H1 (cell line): Measurements from ENCODE around the gene CKAP5. TPM values are rescaled to one million over a fixed set of nuclear protein-coding genes. Genes with fewer than 3 reads are reported as not detected.

Source experiments
- BRCA1 ChIP-seq: IDR thresholded peaks from 2 replicates; pipeline ENCODE4 v1.6.1; 2012; ENCODE audit warnings: low read depth, low read length, improper control_type of control experiment
- CHD1 ChIP-seq: IDR thresholded peaks from 2 replicates; pipeline ENCODE4 v1.6.1; 2012; ENCODE audit warnings: low read depth, low read length, improper control_type of control experiment
- CHD2 ChIP-seq: IDR thresholded peaks from 2 replicates; pipeline ENCODE4 v1.6.1; 2012; ENCODE audit warnings: low read length, improper control_type of control experiment
- CTCF ChIP-seq, 3 experiments: IDR thresholded peaks; 1 replicate in 2 of 3; 2 replicates in 1 of 3; pipeline versions ENCODE4 v1.5.1 to v1.6.1; 2011; ENCODE audit warnings: low read length in 3 of 3, mild to moderate bottlenecking in 3 of 3, inconsistent platforms in 2 of 3, low read depth in 1 of 3, moderate library complexity in 1 of 3; ENCODE audit not compliant: insufficient read depth in 1 of 3; ENCODE audit errors: control extremely low read depth in 1 of 3
- HDAC2 ChIP-seq, 2 experiments: fragments of 300-600 bp in 1 of 2; sonication (generic) in 1 of 2; IDR thresholded peaks; 2 replicates each; pipeline ENCODE4 v1.6.1; 2011 to 2012; ENCODE audit warnings: low read depth in 2 of 2, low read length in 2 of 2, mild to moderate bottlenecking in 2 of 2, moderate library complexity in 2 of 2, borderline replicate concordance in 1 of 2, inconsistent platforms in 1 of 2
- JUND ChIP-seq: IDR thresholded peaks from 2 replicates; pipeline ENCODE4 v1.6.1; 2011; ENCODE audit warnings: mild to moderate bottlenecking, improper control_type of control experiment, low read length
- POLR2AphosphoS5 ChIP-seq: IDR thresholded peaks from 2 replicates; pipeline ENCODE4 v1.6.1; 2011; ENCODE audit warnings: low read depth, low read length
- SP2 ChIP-seq: IDR thresholded peaks from 2 replicates; pipeline ENCODE4 v1.6.1; 2012; ENCODE audit warnings: mild to moderate bottlenecking, low read length, inconsistent platforms
- polyA plus RNA-seq, 7 experiments: library from polyadenylated mRNA; depleted of rRNA in 3 of 7; stranded (reverse) in 5 of 7; unstranded in 2 of 7; fragments of >200 nt in 5 of 7; fragments of 200-250 nt in 2 of 7; gene quantifications; 1 replicate in 5 of 7; 2 replicates in 1 of 7; 4 replicates in 1 of 7; pipeline versions ENCODE4 v1.2.1 to v1.2.3, GENCODE V29; 2011 to 2013; ENCODE audit warnings: missing spikeins in 2 of 7, mixed read lengths in 2 of 7
- total RNA-seq: library from RNA; stranded (reverse); fragmentation: NEBNext Ultra II Directional; extraction: Animal tissue kit (Norgen Biotek cat#: 25700); gene quantifications from 2 replicates; pipeline ENCODE4 v1.2.1, GENCODE V29; 2021
- TF ChIP-seq, protein P1 (sequence below): fragments of 300-600 bp; sonication (generic); IDR thresholded peaks from 2 replicates; pipeline ENCODE4 v1.7.1; 2012; ENCODE audit warnings: low read length, moderate library complexity, mild to moderate bottlenecking, inconsistent platforms; ENCODE audit not compliant: insufficient replicate concordance

The CKAP5 gene
- total and polyA plus RNA-seq, 2 of the 8 experiments (the other 6 are each of a cell fraction or from before 2014, with no cell fraction given), result 64.8 to 185 TPM

- TF ChIP-seq, protein P1, sequence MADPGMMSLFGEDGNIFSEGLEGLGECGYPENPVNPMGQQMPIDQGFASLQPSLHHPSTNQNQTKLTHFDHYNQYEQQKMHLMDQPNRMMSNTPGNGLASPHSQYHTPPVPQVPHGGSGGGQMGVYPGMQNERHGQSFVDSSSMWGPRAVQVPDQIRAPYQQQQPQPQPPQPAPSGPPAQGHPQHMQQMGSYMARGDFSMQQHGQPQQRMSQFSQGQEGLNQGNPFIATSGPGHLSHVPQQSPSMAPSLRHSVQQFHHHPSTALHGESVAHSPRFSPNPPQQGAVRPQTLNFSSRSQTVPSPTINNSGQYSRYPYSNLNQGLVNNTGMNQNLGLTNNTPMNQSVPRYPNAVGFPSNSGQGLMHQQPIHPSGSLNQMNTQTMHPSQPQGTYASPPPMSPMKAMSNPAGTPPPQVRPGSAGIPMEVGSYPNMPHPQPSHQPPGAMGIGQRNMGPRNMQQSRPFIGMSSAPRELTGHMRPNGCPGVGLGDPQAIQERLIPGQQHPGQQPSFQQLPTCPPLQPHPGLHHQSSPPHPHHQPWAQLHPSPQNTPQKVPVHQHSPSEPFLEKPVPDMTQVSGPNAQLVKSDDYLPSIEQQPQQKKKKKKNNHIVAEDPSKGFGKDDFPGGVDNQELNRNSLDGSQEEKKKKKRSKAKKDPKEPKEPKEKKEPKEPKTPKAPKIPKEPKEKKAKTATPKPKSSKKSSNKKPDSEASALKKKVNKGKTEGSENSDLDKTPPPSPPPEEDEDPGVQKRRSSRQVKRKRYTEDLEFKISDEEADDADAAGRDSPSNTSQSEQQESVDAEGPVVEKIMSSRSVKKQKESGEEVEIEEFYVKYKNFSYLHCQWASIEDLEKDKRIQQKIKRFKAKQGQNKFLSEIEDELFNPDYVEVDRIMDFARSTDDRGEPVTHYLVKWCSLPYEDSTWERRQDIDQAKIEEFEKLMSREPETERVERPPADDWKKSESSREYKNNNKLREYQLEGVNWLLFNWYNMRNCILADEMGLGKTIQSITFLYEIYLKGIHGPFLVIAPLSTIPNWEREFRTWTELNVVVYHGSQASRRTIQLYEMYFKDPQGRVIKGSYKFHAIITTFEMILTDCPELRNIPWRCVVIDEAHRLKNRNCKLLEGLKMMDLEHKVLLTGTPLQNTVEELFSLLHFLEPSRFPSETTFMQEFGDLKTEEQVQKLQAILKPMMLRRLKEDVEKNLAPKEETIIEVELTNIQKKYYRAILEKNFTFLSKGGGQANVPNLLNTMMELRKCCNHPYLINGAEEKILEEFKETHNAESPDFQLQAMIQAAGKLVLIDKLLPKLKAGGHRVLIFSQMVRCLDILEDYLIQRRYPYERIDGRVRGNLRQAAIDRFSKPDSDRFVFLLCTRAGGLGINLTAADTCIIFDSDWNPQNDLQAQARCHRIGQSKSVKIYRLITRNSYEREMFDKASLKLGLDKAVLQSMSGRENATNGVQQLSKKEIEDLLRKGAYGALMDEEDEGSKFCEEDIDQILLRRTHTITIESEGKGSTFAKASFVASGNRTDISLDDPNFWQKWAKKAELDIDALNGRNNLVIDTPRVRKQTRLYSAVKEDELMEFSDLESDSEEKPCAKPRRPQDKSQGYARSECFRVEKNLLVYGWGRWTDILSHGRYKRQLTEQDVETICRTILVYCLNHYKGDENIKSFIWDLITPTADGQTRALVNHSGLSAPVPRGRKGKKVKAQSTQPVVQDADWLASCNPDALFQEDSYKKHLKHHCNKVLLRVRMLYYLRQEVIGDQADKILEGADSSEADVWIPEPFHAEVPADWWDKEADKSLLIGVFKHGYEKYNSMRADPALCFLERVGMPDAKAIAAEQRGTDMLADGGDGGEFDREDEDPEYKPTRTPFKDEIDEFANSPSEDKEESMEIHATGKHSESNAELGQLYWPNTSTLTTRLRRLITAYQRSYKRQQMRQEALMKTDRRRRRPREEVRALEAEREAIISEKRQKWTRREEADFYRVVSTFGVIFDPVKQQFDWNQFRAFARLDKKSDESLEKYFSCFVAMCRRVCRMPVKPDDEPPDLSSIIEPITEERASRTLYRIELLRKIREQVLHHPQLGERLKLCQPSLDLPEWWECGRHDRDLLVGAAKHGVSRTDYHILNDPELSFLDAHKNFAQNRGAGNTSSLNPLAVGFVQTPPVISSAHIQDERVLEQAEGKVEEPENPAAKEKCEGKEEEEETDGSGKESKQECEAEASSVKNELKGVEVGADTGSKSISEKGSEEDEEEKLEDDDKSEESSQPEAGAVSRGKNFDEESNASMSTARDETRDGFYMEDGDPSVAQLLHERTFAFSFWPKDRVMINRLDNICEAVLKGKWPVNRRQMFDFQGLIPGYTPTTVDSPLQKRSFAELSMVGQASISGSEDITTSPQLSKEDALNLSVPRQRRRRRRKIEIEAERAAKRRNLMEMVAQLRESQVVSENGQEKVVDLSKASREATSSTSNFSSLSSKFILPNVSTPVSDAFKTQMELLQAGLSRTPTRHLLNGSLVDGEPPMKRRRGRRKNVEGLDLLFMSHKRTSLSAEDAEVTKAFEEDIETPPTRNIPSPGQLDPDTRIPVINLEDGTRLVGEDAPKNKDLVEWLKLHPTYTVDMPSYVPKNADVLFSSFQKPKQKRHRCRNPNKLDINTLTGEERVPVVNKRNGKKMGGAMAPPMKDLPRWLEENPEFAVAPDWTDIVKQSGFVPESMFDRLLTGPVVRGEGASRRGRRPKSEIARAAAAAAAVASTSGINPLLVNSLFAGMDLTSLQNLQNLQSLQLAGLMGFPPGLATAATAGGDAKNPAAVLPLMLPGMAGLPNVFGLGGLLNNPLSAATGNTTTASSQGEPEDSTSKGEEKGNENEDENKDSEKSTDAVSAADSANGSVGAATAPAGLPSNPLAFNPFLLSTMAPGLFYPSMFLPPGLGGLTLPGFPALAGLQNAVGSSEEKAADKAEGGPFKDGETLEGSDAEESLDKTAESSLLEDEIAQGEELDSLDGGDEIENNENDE, result no peak
- TF ChIP-seq BRCA1 (no peak), CHD2 (no peak), HDAC2 (IDR thresholded peaks at IDR 0.05; ENCODE audit: borderline replicate concordance in 1 of 2, low read depth in 2 of 2, low read length in 2 of 2) (no peak), POLR2AphosphoS5 (no peak), CTCF (IDR thresholded peaks at IDR 0.05; ENCODE audit: control extremely low read depth in 1 of 3, insufficient read depth in 1 of 3, low read depth in 1 of 3, low read length in 3 of 3) (no peak), JUND (no peak), SP2 (no peak), CHD1 (no peak)
These were observed 14.1 kb upstream of the CKAP5 start (continued) for GRCh38 chr11:46860218-46860617.
